ENCODE data around the gene IGSF10.
A peak's percentile ranks its signal among the peaks of the same experiment; 100 is the strongest.
"Not testable (repeated sequence)": the region's sequence is repeated elsewhere in the genome, so short reads cannot be mapped to it uniquely, and the experiment has no call there.

Gene IGSF10, protein sequence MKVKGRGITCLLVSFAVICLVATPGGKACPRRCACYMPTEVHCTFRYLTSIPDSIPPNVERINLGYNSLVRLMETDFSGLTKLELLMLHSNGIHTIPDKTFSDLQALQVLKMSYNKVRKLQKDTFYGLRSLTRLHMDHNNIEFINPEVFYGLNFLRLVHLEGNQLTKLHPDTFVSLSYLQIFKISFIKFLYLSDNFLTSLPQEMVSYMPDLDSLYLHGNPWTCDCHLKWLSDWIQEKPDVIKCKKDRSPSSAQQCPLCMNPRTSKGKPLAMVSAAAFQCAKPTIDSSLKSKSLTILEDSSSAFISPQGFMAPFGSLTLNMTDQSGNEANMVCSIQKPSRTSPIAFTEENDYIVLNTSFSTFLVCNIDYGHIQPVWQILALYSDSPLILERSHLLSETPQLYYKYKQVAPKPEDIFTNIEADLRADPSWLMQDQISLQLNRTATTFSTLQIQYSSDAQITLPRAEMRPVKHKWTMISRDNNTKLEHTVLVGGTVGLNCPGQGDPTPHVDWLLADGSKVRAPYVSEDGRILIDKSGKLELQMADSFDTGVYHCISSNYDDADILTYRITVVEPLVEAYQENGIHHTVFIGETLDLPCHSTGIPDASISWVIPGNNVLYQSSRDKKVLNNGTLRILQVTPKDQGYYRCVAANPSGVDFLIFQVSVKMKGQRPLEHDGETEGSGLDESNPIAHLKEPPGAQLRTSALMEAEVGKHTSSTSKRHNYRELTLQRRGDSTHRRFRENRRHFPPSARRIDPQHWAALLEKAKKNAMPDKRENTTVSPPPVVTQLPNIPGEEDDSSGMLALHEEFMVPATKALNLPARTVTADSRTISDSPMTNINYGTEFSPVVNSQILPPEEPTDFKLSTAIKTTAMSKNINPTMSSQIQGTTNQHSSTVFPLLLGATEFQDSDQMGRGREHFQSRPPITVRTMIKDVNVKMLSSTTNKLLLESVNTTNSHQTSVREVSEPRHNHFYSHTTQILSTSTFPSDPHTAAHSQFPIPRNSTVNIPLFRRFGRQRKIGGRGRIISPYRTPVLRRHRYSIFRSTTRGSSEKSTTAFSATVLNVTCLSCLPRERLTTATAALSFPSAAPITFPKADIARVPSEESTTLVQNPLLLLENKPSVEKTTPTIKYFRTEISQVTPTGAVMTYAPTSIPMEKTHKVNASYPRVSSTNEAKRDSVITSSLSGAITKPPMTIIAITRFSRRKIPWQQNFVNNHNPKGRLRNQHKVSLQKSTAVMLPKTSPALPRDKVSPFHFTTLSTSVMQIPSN (N-terminal part only)

DNA sequence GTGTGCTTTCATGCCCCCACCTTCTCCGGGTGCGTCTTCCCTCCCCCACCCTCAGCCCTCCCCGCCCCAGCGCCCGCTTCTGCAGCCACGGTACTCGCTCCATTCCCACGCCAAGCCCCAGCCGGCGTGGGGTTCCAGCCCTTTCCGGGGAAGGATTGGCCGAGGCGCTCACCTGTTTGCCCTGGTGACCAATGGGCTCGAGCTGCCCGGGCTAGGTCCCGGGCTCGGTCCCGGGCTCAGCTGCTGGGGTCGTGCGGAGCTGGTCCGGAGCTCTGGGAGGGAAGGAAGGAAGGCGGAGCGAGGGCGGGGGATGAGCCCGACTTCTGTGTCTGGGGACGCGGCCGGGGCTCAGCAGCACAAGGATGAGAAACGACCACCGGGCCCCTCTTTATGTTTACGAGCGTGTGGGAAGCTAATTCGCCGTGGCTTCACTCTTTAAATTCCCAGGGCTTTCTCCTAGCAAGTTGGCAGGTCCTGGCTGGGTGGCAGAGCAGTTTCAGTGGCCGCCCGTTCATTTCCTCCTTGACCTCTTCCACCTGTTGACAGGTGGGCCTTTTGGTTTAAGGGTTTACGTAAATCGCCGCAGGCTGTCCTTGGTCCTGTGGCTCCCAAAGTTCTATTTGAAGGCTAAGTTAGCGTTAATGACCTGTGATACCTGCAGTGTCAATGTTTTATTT, at the start of gene IGSF10:
IGSF10 (minus strand) TSS at position 288 of the 677 bp plus-strand sequence. CDS start 2,352 bp downstream, outside the sequence.
- DNase-seq, result no peak

DNA sequence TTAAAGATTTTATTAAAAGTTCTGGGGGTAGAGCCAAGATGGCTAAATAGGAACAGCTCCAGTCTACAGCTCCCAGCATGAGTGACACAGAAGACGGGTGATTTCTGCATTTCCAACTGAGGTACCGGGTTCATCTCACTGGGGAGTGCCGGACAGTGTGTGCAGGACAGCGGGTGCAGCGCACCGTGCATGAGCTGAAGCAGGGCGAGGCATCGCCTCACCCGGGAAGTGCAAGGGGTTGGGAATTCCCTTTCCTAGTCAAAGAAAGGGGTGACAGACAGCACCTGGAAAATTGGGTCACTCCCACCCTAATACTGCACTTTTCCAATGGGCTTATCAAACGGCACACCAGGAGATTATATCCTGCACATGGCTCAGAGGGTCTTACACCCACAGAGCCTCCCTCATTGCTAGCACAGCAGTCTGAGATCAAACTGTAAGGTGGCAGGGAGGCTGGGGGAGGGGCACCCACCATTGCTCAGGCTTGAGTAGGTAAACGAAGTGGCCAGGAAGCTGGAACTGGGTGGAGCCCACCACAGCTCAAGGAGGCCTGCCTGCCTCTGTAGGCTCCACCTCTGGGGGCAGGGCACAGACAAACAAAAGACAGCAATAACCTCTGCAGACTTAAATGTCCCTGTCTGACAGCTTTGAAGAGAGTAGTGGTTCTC, 48.7 kb upstream of the IGSF10 start:
- not testable (repeated sequence) for DNase-seq

DNA sequence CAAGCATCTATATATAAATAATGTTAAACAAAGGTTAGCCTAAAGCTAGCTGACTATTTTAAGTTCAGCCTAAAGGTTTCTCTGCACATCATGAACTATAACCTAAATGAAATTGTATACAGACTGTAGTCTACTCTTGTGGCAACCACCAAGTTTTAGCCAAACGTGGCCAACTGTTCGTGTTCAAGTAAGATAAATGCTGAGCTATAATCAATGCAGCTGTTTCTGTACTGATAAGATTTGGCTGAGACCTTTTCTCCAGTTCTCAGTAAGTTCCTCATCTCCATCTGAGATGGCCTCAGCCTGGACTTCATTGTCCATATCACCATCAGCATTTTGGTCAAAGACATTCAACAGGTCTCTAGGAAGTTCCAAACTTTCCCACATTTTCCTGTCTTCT, 43.7 kb upstream of the IGSF10 start:
- DNase-seq, result no peak

DNA sequence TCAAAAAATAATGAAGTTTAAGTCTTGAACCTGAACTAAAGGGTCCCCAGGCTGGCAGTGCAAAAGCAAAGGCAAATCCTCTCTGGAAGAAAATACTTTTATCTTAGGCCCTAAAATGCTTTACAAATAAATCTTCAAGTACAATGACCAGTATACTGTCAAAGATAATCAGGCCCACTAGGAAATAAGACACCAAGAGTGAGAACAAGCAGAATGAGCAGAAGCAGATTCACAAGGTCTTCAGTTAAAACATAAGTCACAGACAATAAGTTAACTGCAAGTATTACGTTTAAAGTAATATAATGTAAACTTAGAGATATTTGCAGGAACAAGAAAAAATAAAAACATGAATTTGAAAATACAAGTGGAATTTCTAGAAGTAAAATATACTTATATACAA, 42.2 kb upstream of the IGSF10 start:
- DNase-seq, result no peak

DNA sequence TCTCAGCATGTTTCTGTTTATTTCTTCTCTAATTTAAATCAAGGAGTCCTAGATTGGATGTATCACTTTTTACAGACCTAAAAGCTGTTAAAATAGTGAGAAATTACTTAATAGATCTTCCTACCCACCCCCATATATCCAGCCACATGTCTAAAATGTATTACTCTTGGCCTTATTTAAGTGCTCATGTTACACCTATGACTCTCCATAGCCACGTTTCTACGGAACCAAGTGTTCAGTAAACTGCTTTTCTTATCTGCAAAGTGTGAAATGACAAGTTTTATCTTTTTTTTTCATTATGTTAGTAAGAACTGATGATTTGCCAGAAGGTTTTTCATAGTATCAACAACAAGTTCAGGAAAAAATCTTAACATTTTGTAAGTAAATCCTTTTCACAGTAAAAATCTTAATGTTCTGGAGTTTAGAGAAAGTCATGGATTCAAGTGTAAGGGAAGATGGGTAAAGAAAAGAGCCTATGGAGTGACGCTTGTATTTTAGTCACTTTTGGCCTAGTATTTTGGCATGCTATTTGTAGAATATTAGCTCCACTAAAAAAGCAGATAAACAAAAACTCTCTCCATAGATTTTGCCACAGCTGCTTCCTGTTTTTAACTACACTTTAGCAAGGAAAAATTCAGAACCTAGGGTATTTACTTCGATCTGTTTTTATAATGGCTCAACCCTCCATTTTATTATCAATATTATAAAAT, 41.2 kb upstream of the IGSF10 start:
- no peak for DNase-seq

DNA sequence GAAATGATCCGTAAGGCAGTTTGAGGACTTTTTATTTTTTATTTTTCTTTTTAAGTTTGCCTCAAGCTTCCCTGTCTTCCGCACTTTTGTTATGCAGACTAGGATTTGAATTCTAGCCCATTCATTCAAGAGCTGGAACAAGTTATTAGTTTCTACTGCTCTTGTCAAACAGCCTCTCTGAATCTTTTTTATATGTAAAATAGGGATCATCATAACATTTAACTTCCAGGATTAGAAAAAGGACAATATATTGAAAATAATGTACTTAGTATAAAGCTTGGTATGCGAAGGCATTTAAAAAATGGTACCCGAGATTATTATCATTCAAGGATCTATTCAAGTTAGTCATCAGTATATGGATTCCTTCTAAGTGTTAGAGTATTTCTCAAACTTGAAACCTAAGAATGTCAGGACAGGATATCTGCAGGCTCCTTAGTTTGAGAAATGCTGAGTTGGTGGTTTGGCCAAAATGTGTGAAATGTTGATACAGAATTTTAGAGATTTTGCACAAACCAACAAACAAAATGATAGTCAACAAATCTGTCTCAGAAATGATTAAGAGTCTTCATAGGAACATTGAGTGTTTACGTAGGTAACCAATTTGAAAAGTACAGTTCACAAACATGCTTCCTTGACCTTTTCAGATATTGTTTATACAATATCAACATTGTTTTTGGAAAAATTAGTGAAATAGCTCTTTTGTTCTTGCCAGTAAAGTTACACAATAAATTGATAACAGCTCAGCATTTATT, 40.5 kb upstream of the IGSF10 start:
- no peak for DNase-seq

DNA sequence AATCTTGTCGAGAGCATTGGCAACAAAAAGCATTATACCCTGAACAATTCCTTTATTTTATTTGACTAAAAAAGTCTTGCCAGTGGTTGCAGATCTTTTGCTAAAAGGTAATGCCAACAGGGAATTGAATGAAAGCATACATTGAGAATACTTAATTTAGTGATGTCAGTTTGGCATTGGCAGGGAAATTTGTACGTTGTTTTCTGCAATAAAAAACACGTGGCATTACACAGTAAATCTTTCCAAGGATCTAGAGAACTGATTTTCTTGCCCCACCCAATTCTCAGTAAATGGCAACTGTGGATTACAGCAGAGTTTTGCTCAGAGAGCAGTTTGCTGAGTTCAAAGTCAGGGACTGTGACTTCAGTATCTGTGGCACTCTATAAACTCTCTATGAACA, 38.3 kb upstream of the IGSF10 start:
- DNase-seq, result no peak

DNA sequence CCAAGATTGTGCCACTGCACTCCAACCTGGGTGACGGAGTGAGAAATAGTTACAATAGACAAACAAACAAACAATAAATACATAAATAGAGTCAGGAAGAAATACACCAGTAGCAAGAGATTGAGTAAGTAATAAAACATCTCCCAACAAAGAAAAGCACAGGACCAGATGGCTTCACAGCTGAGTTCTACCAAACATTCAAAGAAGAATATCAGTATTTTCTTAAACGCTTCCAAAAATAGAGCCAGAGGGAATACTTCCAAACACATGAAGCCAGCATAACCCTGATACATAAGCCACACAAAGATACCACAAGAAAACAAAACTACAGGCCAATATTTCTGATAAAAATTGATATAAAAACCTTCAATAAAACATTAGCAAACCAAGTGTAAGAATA, 30.7 kb upstream of the IGSF10 start:
- DNase-seq, result no peak

DNA sequence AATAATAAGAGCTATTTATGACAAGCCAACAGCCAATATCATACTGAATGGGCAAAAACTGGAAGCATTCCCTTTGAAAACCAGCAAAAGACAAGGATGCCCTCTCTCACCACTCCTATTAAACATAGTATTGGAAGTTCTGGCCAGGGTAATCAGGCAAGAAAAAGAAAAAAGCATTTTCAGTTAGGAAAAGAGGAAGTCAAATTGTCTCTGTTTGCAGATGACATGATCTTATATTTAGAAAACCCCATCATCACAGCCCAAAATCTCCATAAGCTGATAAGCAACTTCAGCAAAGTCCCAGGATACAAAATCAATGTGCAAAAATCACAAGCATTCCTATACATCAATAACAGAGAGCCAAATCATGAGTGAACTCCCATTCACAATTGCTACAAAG, 27.0 kb upstream of the IGSF10 start:
- DNase-seq, result peak in 1 of 2 experiments; percentile 16

DNA sequence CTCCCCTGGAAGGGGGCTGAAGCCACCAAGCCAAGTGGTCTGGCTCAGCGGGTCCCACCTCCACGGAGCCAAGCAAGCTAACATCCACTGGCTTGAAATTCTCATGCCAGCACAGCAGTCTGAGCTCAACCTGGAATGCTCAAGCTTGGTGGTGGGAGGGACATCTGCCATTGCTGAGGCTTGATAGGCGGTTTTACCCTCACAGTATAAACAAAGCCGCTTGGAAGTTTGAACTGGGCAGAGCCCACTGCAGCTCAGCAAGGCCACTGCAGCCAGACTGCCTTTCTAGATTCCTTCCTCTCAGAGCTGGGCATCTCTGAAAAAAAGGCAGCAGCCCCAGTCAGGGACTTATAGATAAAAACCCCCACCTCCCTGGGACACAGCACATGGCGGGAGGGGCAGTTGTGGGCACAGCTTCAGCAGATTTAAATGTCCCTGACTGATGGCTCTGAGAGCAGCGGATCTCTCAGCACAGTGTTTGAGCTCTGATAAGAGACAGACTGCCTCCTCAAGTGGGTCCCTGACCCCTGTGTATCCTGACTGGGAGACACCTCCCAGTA, 23.2 kb upstream of the IGSF10 start:
- DNase-seq, result no peak

DNA sequence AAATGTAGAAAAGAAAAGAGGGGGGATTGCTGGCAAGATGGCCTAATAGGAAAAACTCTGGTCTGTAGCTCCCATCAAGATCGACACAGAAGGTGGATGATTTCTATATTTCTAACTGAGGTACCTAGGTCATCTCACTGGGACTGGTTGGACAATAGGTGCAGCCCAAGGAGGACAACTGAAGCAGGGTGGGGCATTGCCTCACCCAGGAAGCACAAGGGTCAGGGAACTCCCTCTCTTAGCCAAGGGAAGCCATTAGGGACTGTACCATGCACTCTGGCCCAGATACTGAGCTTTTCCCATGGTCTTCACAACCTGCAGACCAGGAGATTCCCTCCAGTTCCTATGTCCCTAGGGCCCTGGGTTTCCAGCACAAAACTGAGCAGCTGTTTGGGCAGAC, 22.6 kb upstream of the IGSF10 start:
- no peak for DNase-seq

DNA sequence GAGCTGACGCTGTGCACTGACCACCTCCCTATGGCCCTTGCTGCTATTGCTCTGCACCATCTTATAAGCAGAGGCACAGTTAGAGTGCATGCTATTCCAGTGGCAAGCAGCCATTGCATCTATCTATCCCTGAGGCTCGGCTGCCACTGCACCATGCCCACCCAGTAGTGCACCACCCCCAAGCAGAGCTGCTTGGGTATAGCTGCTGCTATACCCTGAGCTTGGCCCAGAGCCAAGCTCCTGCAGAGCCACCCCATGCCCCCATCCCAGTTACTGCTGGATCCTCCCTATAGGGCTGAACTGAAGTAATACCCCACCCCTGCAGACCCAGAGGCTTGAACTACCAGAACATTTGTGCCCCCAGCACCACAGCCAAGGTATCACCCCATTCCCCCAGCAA, 19.6 kb upstream of the IGSF10 start:
- no peak for DNase-seq

DNA sequence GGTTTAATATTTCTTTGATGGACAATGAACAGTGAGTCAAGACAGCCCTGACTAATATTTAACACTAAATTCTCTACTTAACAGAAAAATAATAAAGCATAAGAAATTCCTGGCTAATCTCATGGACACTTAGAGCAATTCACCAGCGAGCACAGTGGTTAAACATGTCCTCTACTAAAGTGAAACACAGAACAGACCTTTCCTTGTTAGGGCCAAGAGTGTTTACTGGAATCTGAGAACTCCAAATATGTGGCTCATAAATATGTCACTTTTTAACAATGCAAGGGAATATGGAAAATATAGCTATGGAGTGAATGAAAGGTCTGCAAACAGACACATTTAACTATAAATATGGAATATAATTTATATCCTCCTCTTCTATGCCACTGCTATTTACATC, 18.6 kb upstream of the IGSF10 start:
- DNase-seq, result no peak

DNA sequence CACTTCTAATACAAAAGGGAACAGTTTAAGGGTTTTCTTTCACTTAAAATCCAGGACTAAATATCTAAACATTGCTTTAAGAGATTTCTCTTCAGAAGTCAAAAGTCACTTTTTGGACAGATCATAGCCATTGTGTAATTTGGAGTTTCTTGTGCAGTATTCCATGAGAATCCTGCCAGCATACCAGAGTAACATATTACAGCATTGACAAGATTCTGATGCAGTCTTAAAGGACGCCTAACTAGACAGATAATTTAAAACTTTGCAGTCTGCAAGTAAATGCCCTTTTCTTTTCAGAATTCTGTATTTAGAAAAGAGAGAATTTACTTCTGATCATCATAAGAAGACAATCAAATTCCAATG, 17.5 kb upstream of the IGSF10 start:
- DNase-seq, result no peak

DNA sequence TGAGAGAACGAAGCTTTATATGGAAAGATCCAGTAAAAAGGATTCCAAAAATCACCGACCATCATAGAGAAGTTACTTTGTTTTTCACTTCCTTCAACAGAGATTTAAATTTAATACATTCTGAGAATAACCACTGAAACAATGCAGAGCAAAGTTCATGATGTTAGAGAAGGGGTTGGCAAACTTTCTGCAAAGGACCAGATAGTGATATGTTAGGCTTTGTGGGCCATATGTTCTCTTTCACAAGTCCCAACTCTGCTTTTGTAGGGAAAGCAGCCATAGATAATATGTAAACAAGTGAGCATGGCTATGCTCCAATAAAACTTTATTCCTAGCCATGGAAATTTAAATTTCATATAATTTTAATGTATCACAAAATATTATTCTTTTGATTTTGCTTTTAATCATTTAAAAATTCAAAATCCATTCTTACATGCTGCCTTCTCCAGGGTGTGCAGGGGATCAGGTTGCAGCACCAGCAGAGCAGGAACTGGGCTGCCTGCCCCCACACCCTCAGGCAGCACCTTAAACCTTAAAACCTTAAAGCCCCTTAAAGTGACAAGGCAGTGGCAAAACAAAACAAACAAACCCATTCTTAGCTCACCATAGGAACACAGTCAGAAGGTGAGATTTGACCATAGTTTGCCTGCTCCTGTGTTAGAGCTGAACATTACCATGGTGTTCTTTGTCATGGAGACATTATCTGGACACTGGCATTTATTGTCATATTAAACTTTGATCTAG, 16.9 kb upstream of the IGSF10 start:
- DNase-seq, result no peak

DNA sequence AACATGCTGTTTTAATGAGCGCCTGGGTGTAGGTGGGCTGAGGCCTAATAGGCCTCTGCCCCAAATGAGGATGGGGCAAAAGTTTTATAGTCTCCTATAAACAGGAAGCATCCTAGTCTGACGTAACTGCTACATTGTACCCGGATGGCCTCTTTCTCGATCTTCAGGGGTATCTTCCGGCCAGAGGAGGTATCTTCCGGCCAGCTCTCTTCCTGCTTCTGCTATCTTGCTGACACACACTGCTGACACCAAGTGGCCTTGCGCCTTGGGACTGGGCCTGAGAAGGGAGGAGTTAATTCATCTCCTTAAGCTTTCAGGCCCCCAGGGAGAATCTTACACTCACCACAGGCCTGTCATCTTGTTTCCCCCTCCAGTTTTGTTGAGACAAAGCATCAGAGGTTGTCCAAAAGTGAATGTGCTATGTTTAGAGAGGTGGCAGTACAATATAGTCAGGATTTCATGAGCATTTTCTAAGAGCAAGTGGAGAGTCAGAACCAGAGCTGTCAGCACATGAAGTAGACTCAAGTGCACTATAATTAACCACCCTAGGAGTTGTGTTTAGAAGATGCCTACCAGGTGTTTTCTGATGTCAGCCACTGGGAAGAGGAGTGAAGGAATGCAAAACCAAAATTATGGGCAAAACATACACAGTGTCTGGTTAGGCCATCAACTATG, 15.6 kb upstream of the IGSF10 start:
- no peak for DNase-seq

DNA sequence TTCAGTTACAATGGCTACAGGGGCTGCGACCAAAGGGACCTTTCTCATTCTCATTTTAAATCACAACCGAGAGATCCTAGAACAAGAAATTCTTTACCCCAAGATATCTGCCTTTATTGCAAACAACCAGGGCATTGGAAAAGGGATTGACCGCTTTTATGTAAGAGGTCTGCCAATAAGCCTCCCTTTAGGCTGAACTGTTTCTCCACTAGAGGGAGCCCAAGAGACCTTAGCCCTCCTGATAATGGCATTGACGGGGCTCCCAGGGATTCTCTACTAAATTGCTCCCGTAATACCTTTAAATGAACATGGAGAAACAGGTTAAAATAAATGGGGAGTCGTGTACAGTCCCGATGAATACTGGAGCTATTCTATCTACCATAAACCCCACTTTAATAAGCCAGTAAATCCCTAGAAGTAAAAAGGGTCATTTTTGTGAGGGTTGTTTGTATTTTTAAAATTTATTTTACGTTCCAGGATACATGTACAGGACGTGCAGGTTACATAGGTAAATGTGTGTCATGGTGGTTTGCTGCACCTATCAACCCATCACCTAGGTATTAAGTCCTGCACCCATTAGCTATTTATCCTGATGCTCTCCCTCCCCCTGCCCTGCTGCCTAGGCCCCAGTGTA, 7.5 kb upstream of the IGSF10 start:
- peak; percentile 73 to 77 for DNase-seq

DNA sequence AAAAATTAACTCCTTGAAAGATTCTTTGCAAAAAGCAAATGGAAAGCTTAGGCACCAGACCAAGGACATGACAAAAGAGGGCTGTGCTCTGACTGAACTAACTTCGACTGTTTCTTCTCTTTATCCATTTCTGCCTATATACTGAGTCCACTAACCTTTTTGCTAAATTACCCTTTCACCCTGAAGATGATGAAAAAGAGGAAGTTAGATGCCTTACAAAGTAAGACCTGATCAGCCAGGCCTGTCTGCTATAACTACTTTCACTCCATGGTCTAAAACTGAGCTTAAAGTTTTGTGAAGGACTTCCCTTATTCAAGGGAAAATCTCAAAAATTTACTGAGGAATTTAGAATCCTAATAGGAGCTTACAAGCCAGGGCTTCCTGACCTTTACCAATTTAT, 6.2 kb upstream of the IGSF10 start:
- DNase-seq, result peak; percentile 70 to 74
